ENCODE data around the gene ZNF791.

DNA sequence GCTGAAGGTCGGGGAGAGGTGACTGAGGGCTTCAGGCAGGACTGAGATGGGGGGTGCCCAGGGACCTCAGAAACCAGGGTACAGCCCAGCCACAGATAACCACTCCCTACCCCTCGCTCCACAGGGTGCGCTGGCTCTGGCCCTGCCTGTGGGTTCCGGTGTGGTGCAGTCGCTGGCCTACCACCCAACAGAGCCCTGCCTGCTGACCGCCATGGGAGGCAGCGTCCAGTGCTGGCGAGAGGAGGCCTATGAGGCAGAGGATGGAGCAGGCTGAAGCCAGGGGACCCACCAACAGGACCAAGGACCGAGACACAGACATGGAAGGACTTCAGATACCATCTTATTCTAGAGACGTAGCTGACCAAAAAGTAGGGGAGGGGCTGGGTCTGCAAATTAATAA lies 64.7 kb downstream of the ZNF791 start:
- TF ChIP-seq, protein P1, sequence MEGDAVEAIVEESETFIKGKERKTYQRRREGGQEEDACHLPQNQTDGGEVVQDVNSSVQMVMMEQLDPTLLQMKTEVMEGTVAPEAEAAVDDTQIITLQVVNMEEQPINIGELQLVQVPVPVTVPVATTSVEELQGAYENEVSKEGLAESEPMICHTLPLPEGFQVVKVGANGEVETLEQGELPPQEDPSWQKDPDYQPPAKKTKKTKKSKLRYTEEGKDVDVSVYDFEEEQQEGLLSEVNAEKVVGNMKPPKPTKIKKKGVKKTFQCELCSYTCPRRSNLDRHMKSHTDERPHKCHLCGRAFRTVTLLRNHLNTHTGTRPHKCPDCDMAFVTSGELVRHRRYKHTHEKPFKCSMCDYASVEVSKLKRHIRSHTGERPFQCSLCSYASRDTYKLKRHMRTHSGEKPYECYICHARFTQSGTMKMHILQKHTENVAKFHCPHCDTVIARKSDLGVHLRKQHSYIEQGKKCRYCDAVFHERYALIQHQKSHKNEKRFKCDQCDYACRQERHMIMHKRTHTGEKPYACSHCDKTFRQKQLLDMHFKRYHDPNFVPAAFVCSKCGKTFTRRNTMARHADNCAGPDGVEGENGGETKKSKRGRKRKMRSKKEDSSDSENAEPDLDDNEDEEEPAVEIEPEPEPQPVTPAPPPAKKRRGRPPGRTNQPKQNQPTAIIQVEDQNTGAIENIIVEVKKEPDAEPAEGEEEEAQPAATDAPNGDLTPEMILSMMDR (conservative IDR thresholded peaks at IDR 0.05 in 1 of 2, IDR thresholded peaks at IDR 0.05 in 1 of 2; ENCODE audit: low read depth in 1 of 2, low read length in 2 of 2): no peak
- TF ChIP-seq EZH2 (IDR thresholded peaks at IDR 0.05; ENCODE audit: low read length, missing control alignments): no peak
